Uterus (tissue), 2 donors: ENCODE data around the gene EP400.

Experiments used
- CTCF ChIP-seq, 4 experiments: fragments of 200-600 bp in 2 of 4; fragments of 450-650 bp in 2 of 4; sonication (generic) in 2 of 4; IDR thresholded peaks; one replicate each; pipeline ENCODE4 v1.5.1; 2016 to 2019; ENCODE audit warnings: antibody characterized with exemption in 4 of 4, mild to moderate bottlenecking in 2 of 4, moderate library complexity in 1 of 4
- POLR2A ChIP-seq, 2 donors: fragments of 450-650 bp; IDR thresholded peaks; one replicate each; pipeline ENCODE4 v1.6.1; 2016; ENCODE audit warnings: antibody characterized with exemption in 2 of 2, mild to moderate bottlenecking in 1 of 2, moderate library complexity in 1 of 2

GRCh38 chr12:132052196-132052932 lies 102.6 kb downstream of the EP400 start:
- TF ChIP-seq CTCF (IDR thresholded peaks at IDR 0.05) (no peak), POLR2A (IDR thresholded peaks at IDR 0.05) (no peak)
